H1 (cell line): ENCODE results near the gene CDH11. TPM values are rescaled to one million over a fixed set of nuclear protein-coding genes. Genes with fewer than 3 reads are reported as not detected.

Experiments
- CTCF ChIA-PET: fragments of 300-600 bp; sonication (Branson Sonifier 250); formaldehyde crosslinking; loops from one replicate; lab custom pipeline; 2021; ENCODE audit not compliant: partially characterized antibody; lab: Charles Lee
- POLR2A ChIA-PET: fragments of 300-600 bp; sonication (Branson Sonifier 250); formaldehyde crosslinking; loops from one replicate; lab custom pipeline; 2021; ENCODE audit warnings: inconsistent platforms; ENCODE audit not compliant: partially characterized antibody; lab: Charles Lee
- DNase-seq, 2 experiments: peaks; one replicate each; pipeline versions ENCODE4 v3.0.0 to v3.0.0-alpha.2; 2010 to 2022; ENCODE audit warnings: low spot score in 2 of 2, low read depth in 1 of 2, mixed read lengths in 1 of 2
- FAIRE-seq: peaks from 2 replicates; lab custom pipeline; 2011; peaks lifted over from hg19 to GRCh38; lab: Jason Lieb, UNC
- H2AFZ ChIP-seq: 2 replicates; pipeline ENCODE4 v1.8.1; 2012; ENCODE audit warnings: low read length, inconsistent platforms
- H2AK5ac ChIP-seq: 2 replicates; pipeline ENCODE4 v1.6.1; 2013; ENCODE audit warnings: low read depth, low read length
- H2BK120ac ChIP-seq: replicated peaks from 2 replicates; pipeline ENCODE3; 2013; ENCODE audit warnings: low read depth, low read length, inconsistent platforms
- H2BK12ac ChIP-seq: 2 replicates; pipeline ENCODE4 v1.6.1; 2013; ENCODE audit warnings: low read depth, low read length
- H2BK15ac ChIP-seq: 2 replicates; pipeline ENCODE4 v1.6.1; 2013; ENCODE audit warnings: low read length
- H2BK20ac ChIP-seq: 2 replicates; pipeline ENCODE4 v1.6.1; 2013; ENCODE audit warnings: low read length
- H2BK5ac ChIP-seq: 2 replicates; pipeline ENCODE4 v1.6.1; 2013; ENCODE audit warnings: low read depth, low read length
- H3K14ac ChIP-seq: 2 replicates; pipeline ENCODE4 v1.6.1; 2013; ENCODE audit warnings: inconsistent platforms; ENCODE audit not compliant: insufficient read length
- H3K18ac ChIP-seq: 2 replicates; pipeline ENCODE4 v1.6.1; 2013; ENCODE audit warnings: low read length; ENCODE audit errors: extremely low read depth
- H3K23ac ChIP-seq: 2 replicates; pipeline ENCODE4 v1.6.1; 2013; ENCODE audit warnings: inconsistent platforms; ENCODE audit not compliant: insufficient read length
- H3K23me2 ChIP-seq: 2 replicates; pipeline ENCODE4 v1.6.1; 2013; ENCODE audit warnings: low read depth, low read length
- H3K27ac ChIP-seq: 2 replicates; pipeline ENCODE4 v1.6.1; 2011; ENCODE audit warnings: low read depth, low read length, inconsistent platforms
- H3K27me3 ChIP-seq, 4 experiments: replicated peaks in 1 of 4; 1 replicate in 1 of 4; 2 replicates in 3 of 4; pipeline versions ENCODE4 v1.6.1 to v1.8.1; 2011 to 2013; ENCODE audit warnings: low read length in 3 of 4, mild to moderate bottlenecking in 3 of 4, inconsistent platforms in 2 of 4, mixed read lengths in 2 of 4, moderate library complexity in 1 of 4; ENCODE audit not compliant: control insufficient read depth in 3 of 4, insufficient read depth in 3 of 4; ENCODE audit errors: extremely low read depth in 1 of 4
- H3K36me3 ChIP-seq, 4 experiments: 2 replicates each; pipeline versions ENCODE4 v1.6.1 to v1.8.1; 2011 to 2013; ENCODE audit warnings: mild to moderate bottlenecking in 4 of 4, low read length in 3 of 4, moderate library complexity in 2 of 4, control low read depth in 1 of 4, inconsistent platforms in 1 of 4; ENCODE audit not compliant: insufficient read depth in 4 of 4, control insufficient read depth in 2 of 4
- H3K4ac ChIP-seq: replicated peaks from 2 replicates; pipeline ENCODE3; 2013; ENCODE audit warnings: low read length, low read depth, mixed read lengths, inconsistent platforms; ENCODE audit not compliant: insufficient read length
- H3K4me1 ChIP-seq, 4 experiments: replicated peaks in 1 of 4; 1 replicate in 1 of 4; 2 replicates in 3 of 4; pipeline versions ENCODE4 v1.6.1 to v1.8.1; 2011 to 2013; ENCODE audit warnings: low read length in 3 of 4, inconsistent platforms in 2 of 4, mixed read lengths in 1 of 4; ENCODE audit not compliant: insufficient read depth in 4 of 4, control insufficient read depth in 3 of 4
- H3K4me2 ChIP-seq, 2 experiments: 2 replicates each; pipeline versions ENCODE4 v1.6.1 to v1.8.1; 2011 to 2013; ENCODE audit warnings: low read depth in 2 of 2, low read length in 2 of 2, control low read depth in 1 of 2, inconsistent platforms in 1 of 2, mild to moderate bottlenecking in 1 of 2; ENCODE audit not compliant: insufficient read depth in 1 of 2
- H3K4me3 ChIP-seq, 4 experiments: fragments of 200-600, 300-600 bp in 1 of 4; sonication (generic), shearing (Covaris generic), sonication (Bioruptor Twin) in 1 of 4; 2 replicates each; pipeline versions ENCODE4 v1.5.1 to v1.8.1; 2011 to 2016; ENCODE audit warnings: low read length in 4 of 4, low read depth in 3 of 4, control low read depth in 2 of 4, inconsistent platforms in 2 of 4, mild to moderate bottlenecking in 2 of 4, mixed read lengths in 1 of 4, moderate library complexity in 1 of 4; ENCODE audit not compliant: insufficient read depth in 2 of 4; ENCODE audit errors: extremely low read depth in 1 of 4
- H3K56ac ChIP-seq: replicated peaks from 2 replicates; pipeline ENCODE3; 2013; ENCODE audit warnings: low read depth, mild to moderate bottlenecking, mixed read lengths, low read length, inconsistent platforms; ENCODE audit not compliant: insufficient read length
- H3K79me1 ChIP-seq: 2 replicates; pipeline ENCODE4 v1.6.1; 2013; ENCODE audit warnings: low read depth, low read length, control low read depth
- H3K79me2 ChIP-seq, 2 experiments: 2 replicates each; pipeline versions ENCODE4 v1.6.1 to v1.8.1; 2012 to 2013; ENCODE audit warnings: low read length in 2 of 2, mild to moderate bottlenecking in 2 of 2, inconsistent platforms in 1 of 2; ENCODE audit not compliant: insufficient read depth in 2 of 2, control insufficient read depth in 1 of 2
- H3K9ac ChIP-seq, 4 experiments: replicated peaks in 1 of 4; 1 replicate in 1 of 4; 2 replicates in 3 of 4; pipeline versions ENCODE4 v1.6.1 to v1.8.1; 2011 to 2013; ENCODE audit warnings: low read depth in 3 of 4, low read length in 3 of 4, control low read depth in 2 of 4, mild to moderate bottlenecking in 2 of 4, moderate library complexity in 2 of 4, inconsistent platforms in 1 of 4; ENCODE audit errors: extremely low read depth in 1 of 4
- H3K9me3 ChIP-seq, 2 experiments: 2 replicates each; pipeline versions ENCODE4 v1.6.1 to v1.8.1; 2012 to 2013; ENCODE audit warnings: mild to moderate bottlenecking in 2 of 2, moderate library complexity in 2 of 2, control low read depth in 1 of 2, inconsistent platforms in 1 of 2, low read depth in 1 of 2, low read length in 1 of 2, mixed read lengths in 1 of 2; ENCODE audit not compliant: insufficient read depth in 2 of 2
- H4K20me1 ChIP-seq, 2 experiments: replicated peaks in 1 of 2; 2 replicates each; pipeline versions ENCODE3 to v1.8.1; 2011 to 2013; ENCODE audit warnings: inconsistent platforms in 2 of 2, low read length in 2 of 2, mild to moderate bottlenecking in 1 of 2; ENCODE audit not compliant: insufficient read depth in 2 of 2, control insufficient read depth in 1 of 2
- H4K5ac ChIP-seq: 2 replicates; pipeline ENCODE4 v1.6.1; 2013; ENCODE audit warnings: low read length, low read depth, mixed read lengths, inconsistent platforms; ENCODE audit not compliant: insufficient read length
- H4K8ac ChIP-seq: 2 replicates; pipeline ENCODE4 v1.8.0; 2013; ENCODE audit warnings: mild to moderate bottlenecking, moderate library complexity, low read length, inconsistent platforms; ENCODE audit not compliant: insufficient read depth; ENCODE audit errors: extremely low read depth
- H4K91ac ChIP-seq: replicated peaks from 2 replicates; pipeline ENCODE3; 2013; ENCODE audit warnings: low read length, mixed read lengths, inconsistent platforms; ENCODE audit not compliant: insufficient read length
- EGR1 ChIP-seq: IDR thresholded peaks from 2 replicates; pipeline ENCODE4 v1.6.1; 2011; ENCODE audit warnings: low read depth, low read length, borderline replicate concordance
- HDAC6 ChIP-seq: IDR thresholded peaks from one replicate; pipeline ENCODE4 v1.7.1; 2012; ENCODE audit warnings: low read depth, mild to moderate bottlenecking, inconsistent platforms, low read length, moderate library complexity
- PHF8 ChIP-seq: fragments of 200-600 bp; sonication (generic); conservative IDR thresholded peaks from 2 replicates; pipeline ENCODE4 v1.7.1; 2012; ENCODE audit warnings: low read depth, mild to moderate bottlenecking, inconsistent platforms, low read length, moderate library complexity
- RFX5 ChIP-seq: IDR thresholded peaks from 2 replicates; pipeline ENCODE4 v1.6.1; 2011; ENCODE audit warnings: low read depth, low read length, improper control_type of control experiment, borderline replicate concordance
- RNF2 ChIP-seq: fragments of 200-900, 300-1000 bp; sonication (generic); IDR thresholded peaks from 2 replicates; pipeline ENCODE4 v1.7.1; 2016; ENCODE audit warnings: borderline replicate concordance, low read depth, mild to moderate bottlenecking, antibody characterized with exemption, low read length; ENCODE audit not compliant: poor library complexity, severe bottlenecking; ENCODE audit errors: missing control alignments
- whole genome bisulfite sequencing, 2 experiments: shearing (Covaris generic) in 1 of 2; methylation state at CpG; one replicate each; pipeline versions ENCODE4 v1.1.6 to v1.1.7; 2013 to 2015; ENCODE audit warnings: low lambda C conversion rate in 2 of 2, mixed read lengths in 2 of 2, inconsistent platforms in 1 of 2, low coverage in 1 of 2, missing lambda C conversion rate in 1 of 2; ENCODE audit not compliant: insufficient replicate concordance in 2 of 2, insufficient coverage in 1 of 2, insufficient read length in 1 of 2; ENCODE audit errors: extremely low coverage in 1 of 2, missing lambda C conversion rate in 1 of 2; 5-methylcytosine and 5-hydroxymethylcytosine counted together
- polyA plus RNA-seq, 7 experiments: library from polyadenylated mRNA; depleted of rRNA in 3 of 7; stranded (reverse) in 5 of 7; unstranded in 2 of 7; fragments of >200 nt in 5 of 7; fragments of 200-250 nt in 2 of 7; gene quantifications; 1 replicate in 5 of 7; 2 replicates in 1 of 7; 4 replicates in 1 of 7; pipeline versions ENCODE4 v1.2.1 to v1.2.3, GENCODE V29; 2011 to 2013; ENCODE audit warnings: missing spikeins in 2 of 7, mixed read lengths in 2 of 7
- total RNA-seq: library from RNA; stranded (reverse); fragmentation: NEBNext Ultra II Directional; extraction: Animal tissue kit (Norgen Biotek cat#: 25700); gene quantifications from 2 replicates; pipeline ENCODE4 v1.2.1, GENCODE V29; 2021

CDH11 gene
- total and polyA plus RNA-seq, 2 of the 8 experiments (the other 6 are each of a cell fraction or from before 2014, with no cell fraction given): 3.3 to 8.4 TPM

GRCh38 chr16:64997751-64998150 lies 124.1 kb downstream of the CDH11 start:
- Histone ChIP-seq H2BK120ac (no peak overlapping the region), H2BK15ac (no peak overlapping the region), H3K9ac (no peak overlapping the region), H3K4ac (no peak overlapping the region), H3K4me1 (peaks cover 0 to 3% (median 0%) of the 10 kb centered on the region in 4 experiments; a peak in 2 of 7 replicates), H2AK5ac (no peak overlapping the region), H4K91ac (no peak overlapping the region), H3K27ac (no peak overlapping the region), H3K79me2 (no peaks in the 10 kb centered on the region), H4K20me1 (no peaks in the 10 kb centered on the region), H4K8ac (no peak overlapping the region), H3K4me3 (no peak overlapping the region), H2AFZ (no peak overlapping the region), H3K9me3 (no peaks in the 10 kb centered on the region), H3K23ac (no peak overlapping the region), H3K23me2 (no peaks in the 10 kb centered on the region; the same call in 1 of the 2 replicates), H3K18ac (no peak overlapping the region), H3K56ac (no peak overlapping the region), H3K14ac (no peak overlapping the region), H3K4me2 (no peak overlapping the region), H2BK12ac (no peak overlapping the region), H3K79me1 (no peaks in the 10 kb centered on the region), H3K36me3 (no peaks in the 10 kb centered on the region), H2BK20ac (no peak overlapping the region), H4K5ac (no peak overlapping the region), H3K27me3 (no peaks in the 10 kb centered on the region), H2BK5ac (no peak overlapping the region)
- ChIA-PET CTCF (interaction anchor here (0.6 kb wide), 1 partner anchor 69 kb away, joined by 3 read pairs; no protein-coding TSS in a partner anchor), POLR2A (no interaction called here)
- DNase-seq: no peak
- no peak for FAIRE-seq
- 94% methylated on average over 2 of the region's 2 CpGs; no CpG with 5 or more reads in 1 of the 2 experiments for WGBS, 2 experiments
- TF ChIP-seq RFX5: no peak
- TF ChIP-seq PHF8: no peak
- TF ChIP-seq EGR1: no peak
- TF ChIP-seq HDAC6: no peak
- TF ChIP-seq RNF2: no peak
